ENCODE results near the gene TMEM59. TPM values are rescaled to one million over a fixed set of nuclear protein-coding genes. Genes with fewer than 3 reads are reported as not detected.

TMEM59 gene
- polyA plus RNA-seq, 3 donors, result 169 to 925 (median 831) TPM

- TF ChIP-seq, protein P1, sequence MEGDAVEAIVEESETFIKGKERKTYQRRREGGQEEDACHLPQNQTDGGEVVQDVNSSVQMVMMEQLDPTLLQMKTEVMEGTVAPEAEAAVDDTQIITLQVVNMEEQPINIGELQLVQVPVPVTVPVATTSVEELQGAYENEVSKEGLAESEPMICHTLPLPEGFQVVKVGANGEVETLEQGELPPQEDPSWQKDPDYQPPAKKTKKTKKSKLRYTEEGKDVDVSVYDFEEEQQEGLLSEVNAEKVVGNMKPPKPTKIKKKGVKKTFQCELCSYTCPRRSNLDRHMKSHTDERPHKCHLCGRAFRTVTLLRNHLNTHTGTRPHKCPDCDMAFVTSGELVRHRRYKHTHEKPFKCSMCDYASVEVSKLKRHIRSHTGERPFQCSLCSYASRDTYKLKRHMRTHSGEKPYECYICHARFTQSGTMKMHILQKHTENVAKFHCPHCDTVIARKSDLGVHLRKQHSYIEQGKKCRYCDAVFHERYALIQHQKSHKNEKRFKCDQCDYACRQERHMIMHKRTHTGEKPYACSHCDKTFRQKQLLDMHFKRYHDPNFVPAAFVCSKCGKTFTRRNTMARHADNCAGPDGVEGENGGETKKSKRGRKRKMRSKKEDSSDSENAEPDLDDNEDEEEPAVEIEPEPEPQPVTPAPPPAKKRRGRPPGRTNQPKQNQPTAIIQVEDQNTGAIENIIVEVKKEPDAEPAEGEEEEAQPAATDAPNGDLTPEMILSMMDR (IDR thresholded peaks at IDR 0.05), result no peak
- 97% methylated on average over 4 of the region's 4 CpGs for WGBS (ENCODE audit: insufficient coverage)
- Histone ChIP-seq H2AFZ (ENCODE audit: insufficient read depth, low read depth, low read length, poor library complexity, severe bottlenecking) (no peak overlapping the region), H3K4me3 (replicated peaks in 1 of 3; ENCODE audit: low read depth in 2 of 3, low read length in 3 of 3) (no peak overlapping the region), H3K9ac (ENCODE audit: insufficient read depth, low read length, poor library complexity, severe bottlenecking) (no peak overlapping the region), H3K4me2 (replicated peaks; ENCODE audit: extremely low read depth, low read length, poor library complexity, severe bottlenecking) (no peak overlapping the region), H3K27ac (ENCODE audit: low read depth in 1 of 2, low read length in 2 of 2) (no peak overlapping the region), H3K79me2 (ENCODE audit: insufficient read depth, low read length) (no peaks in the 10 kb centered on the region), H4K20me1 (ENCODE audit: insufficient read depth, low read length) (no peaks in the 10 kb centered on the region), H3K9me3 (replicated peaks in 1 of 2; ENCODE audit: control insufficient read depth in 1 of 2, insufficient read depth in 1 of 2, low read length in 2 of 2) (peaks cover 0 to 18% of the 10 kb centered on the region in 2 donors), H3K4me1 (ENCODE audit: control insufficient read depth in 1 of 2, insufficient read depth in 2 of 2, low read length in 2 of 2) (no peaks in the 10 kb centered on the region), H3K27me3 (ENCODE audit: control insufficient read depth in 2 of 2, insufficient read depth in 2 of 2, low read length in 2 of 2) (no peaks in the 10 kb centered on the region), H3K36me3 (replicated peaks in 1 of 2; ENCODE audit: control insufficient read depth in 1 of 2, insufficient read depth in 2 of 2, low read length in 2 of 2) (no peaks in the 10 kb centered on the region)
- DNase-seq, result no peak
- H3K27me3 Mint-ChIP-seq (ENCODE audit: low read depth in 3 of 3), result peaks cover 0 to 5% (median 4%) of the 10 kb centered on the region in 3 donors
- peaks cover 0 to 14% (median 9%) of the 10 kb centered on the region in 7 donors for H3K9me3 Mint-ChIP-seq
- H3K27ac Mint-ChIP-seq, result no peak overlapping the region
- no peaks in the 10 kb centered on the region for H3K36me3 Mint-ChIP-seq
- H3K4me1 Mint-ChIP-seq, result no peaks in the 10 kb centered on the region
- no peak overlapping the region for H3K4me3 Mint-ChIP-seq
- intact Hi-C loops (cut with micrococcal nuclease), result no loop called here
Observed at GRCh38 chr1:53992085-53992874, 60.7 kb downstream of the TMEM59 start.

GRCh38 chr1:53987880-53988279 is 65.1 kb downstream of the TMEM59 start:
- Histone ChIP-seq H3K36me3 (replicated peaks in 1 of 2; ENCODE audit: control insufficient read depth in 1 of 2, insufficient read depth in 2 of 2, low read length in 2 of 2) (no peaks in the 10 kb centered on the region), H2AFZ (ENCODE audit: insufficient read depth, low read depth, low read length, poor library complexity, severe bottlenecking) (no peak overlapping the region), H3K79me2 (ENCODE audit: insufficient read depth, low read length) (no peaks in the 10 kb centered on the region), H3K4me3 (replicated peaks in 1 of 3; ENCODE audit: low read depth in 2 of 3, low read length in 3 of 3) (no peak overlapping the region), H3K9ac (ENCODE audit: insufficient read depth, low read length, poor library complexity, severe bottlenecking) (no peak overlapping the region), H3K4me2 (replicated peaks; ENCODE audit: extremely low read depth, low read length, poor library complexity, severe bottlenecking) (no peak overlapping the region), H3K27me3 (ENCODE audit: control insufficient read depth in 2 of 2, insufficient read depth in 2 of 2, low read length in 2 of 2) (no peaks in the 10 kb centered on the region), H3K9me3 (replicated peaks in 1 of 2; ENCODE audit: control insufficient read depth in 1 of 2, insufficient read depth in 1 of 2, low read length in 2 of 2) (peaks cover 0 to 15% of the 10 kb centered on the region in 2 donors), H3K27ac (ENCODE audit: low read depth in 1 of 2, low read length in 2 of 2) (no peak overlapping the region), H4K20me1 (ENCODE audit: insufficient read depth, low read length) (no peaks in the 10 kb centered on the region), H3K4me1 (ENCODE audit: control insufficient read depth in 1 of 2, insufficient read depth in 2 of 2, low read length in 2 of 2) (no peaks in the 10 kb centered on the region)
- Mint-ChIP-seq H3K27ac (no peak overlapping the region), H3K36me3 (no peaks in the 10 kb centered on the region), H3K27me3 (ENCODE audit: low read depth in 3 of 3) (peaks cover 0 to 4% (median 0%) of the 10 kb centered on the region in 3 donors), H3K4me1 (peaks cover under 1% of the 10 kb centered on the region), H3K9me3 (peaks cover 0 to 14% (median 9%) of the 10 kb centered on the region in 7 donors), H3K4me3 (no peak overlapping the region)
- intact Hi-C loops (cut with micrococcal nuclease), result no loop called here
- TF ChIP-seq, protein P1 (IDR thresholded peaks at IDR 0.05), result no peak
- no peak for DNase-seq
- WGBS (ENCODE audit: insufficient coverage), result no CpG with 5 or more reads among the region's 2 CpGs

Measured in CD14-positive monocyte (primary cell).